Measurements from ENCODE around the gene LSM12. TPM values are rescaled to one million over a fixed set of nuclear protein-coding genes. Genes with fewer than 3 reads are reported as not detected.
"Not testable (repeated sequence)": the region's sequence is repeated elsewhere in the genome, so short reads cannot be mapped to it uniquely, and the experiment has no call there.

LSM12 gene
- total and polyA plus RNA-seq, 8 donors, result 31.3 to 53.2 (median 37.2) TPM

GRCh38 chr17:44000871-44001460, 65.5 kb downstream of the LSM12 start:
- TF ChIP-seq CTCF (IDR thresholded peaks at IDR 0.05), result no peak
- Histone ChIP-seq H3K9me3 (no peaks in the 10 kb centered on the region), H3K4me3 (no peak overlapping the region), H3K27me3 (peaks cover 19 to 39% of the 10 kb centered on the region in 2 donors), H3K36me3 (no peaks in the 10 kb centered on the region), H3K27ac (no peak overlapping the region), H3K4me1 (peaks cover 11 to 16% of the 10 kb centered on the region in 2 donors)
- DNase-seq (no peak), ATAC-seq (no peak)
- intact Hi-C loops (cut with DNase I), result no loop called here

GRCh38 chr17:44000141-44000860, 66.2 kb downstream of the LSM12 start:
- intact Hi-C loops (cut with DNase I), result no loop called here
- Histone ChIP-seq H3K4me1 (peaks cover 4 to 10% of the 10 kb centered on the region in 2 donors), H3K27ac (no peak overlapping the region), H3K4me3 (no peak overlapping the region), H3K9me3 (no peaks in the 10 kb centered on the region), H3K36me3 (no peaks in the 10 kb centered on the region), H3K27me3 (peaks cover 16 to 33% of the 10 kb centered on the region in 2 donors)
- DNase-seq, result peak in 1 of 4 donors; percentile 15
- no peak for ATAC-seq
- TF ChIP-seq CTCF (IDR thresholded peaks at IDR 0.05), result no peak

- Histone ChIP-seq H3K4me3 (no peak overlapping the region), H3K36me3 (no peaks in the 10 kb centered on the region), H3K4me1 (no peaks in the 10 kb centered on the region), H3K27me3 (peaks cover 16 to 20% of the 10 kb centered on the region in 2 donors), H3K27ac (no peak overlapping the region), H3K9me3 (no peaks in the 10 kb centered on the region)
- DNase-seq (no peak), ATAC-seq (no peak)
- TF ChIP-seq CTCF (IDR thresholded peaks at IDR 0.05), result no peak
- intact Hi-C loops (cut with DNase I), result no loop called here
Observed at GRCh38 chr17:43999024-43999423, 67.4 kb downstream of the LSM12 start.

GRCh38 chr17:43998552-43998951, 67.9 kb downstream of the LSM12 start:
- TF ChIP-seq CTCF (IDR thresholded peaks at IDR 0.05), result no peak
- DNase-seq, result no peak
- H3K36me3 ChIP-seq, result no peaks in the 10 kb centered on the region
- H3K9me3 ChIP-seq, result no peaks in the 10 kb centered on the region
- H3K27me3 ChIP-seq, result peaks cover 15 to 16% of the 10 kb centered on the region in 2 donors
- no peak overlapping the region for H3K4me3 ChIP-seq
- no peak overlapping the region for H3K27ac ChIP-seq
- intact Hi-C loops (cut with DNase I), result no loop called here
- no peaks in the 10 kb centered on the region for H3K4me1 ChIP-seq
- ATAC-seq, result no peak

- H3K27me3 ChIP-seq, result peaks cover 3 to 16% of the 10 kb centered on the region in 2 donors
- H3K4me3 ChIP-seq; H3K4me1 ChIP-seq; intact Hi-C loops (cut with DNase I); H3K27ac ChIP-seq; ATAC-seq; H3K36me3 ChIP-seq; H3K9me3 ChIP-seq: not testable (repeated sequence)
- DNase-seq, result peak in 1 of 4 donors; percentile 73
Observed at GRCh38 chr17:43997180-43997579, 69.3 kb downstream of the LSM12 start.

All from left lung (tissue), 10 donors.